ENCODE measurements around the gene ZDHHC22.
A peak's percentile ranks its signal among the peaks of the same experiment; 100 is the strongest.

ZDHHC22 gene

DNA sequence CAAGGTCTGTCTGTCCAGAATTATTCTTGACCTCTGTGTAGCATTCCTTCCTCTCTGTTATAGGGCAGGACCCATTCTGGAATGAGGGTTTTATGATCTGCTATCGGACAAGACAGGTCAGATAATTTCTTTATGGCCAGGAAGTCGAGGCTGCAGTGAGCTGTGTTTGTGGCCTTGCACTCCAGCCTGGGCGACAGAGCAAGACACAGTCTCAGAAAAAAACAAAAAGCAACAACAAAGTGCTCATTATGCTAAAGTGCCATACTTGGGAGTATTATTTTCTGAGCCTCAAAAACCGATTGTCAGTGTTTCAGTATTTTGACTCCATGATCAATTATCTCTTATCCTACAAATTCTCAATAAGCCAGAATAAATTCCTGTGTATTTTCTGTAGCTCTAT, 39.4 kb downstream of the ZDHHC22 start:
- no peak for DNase-seq

DNA sequence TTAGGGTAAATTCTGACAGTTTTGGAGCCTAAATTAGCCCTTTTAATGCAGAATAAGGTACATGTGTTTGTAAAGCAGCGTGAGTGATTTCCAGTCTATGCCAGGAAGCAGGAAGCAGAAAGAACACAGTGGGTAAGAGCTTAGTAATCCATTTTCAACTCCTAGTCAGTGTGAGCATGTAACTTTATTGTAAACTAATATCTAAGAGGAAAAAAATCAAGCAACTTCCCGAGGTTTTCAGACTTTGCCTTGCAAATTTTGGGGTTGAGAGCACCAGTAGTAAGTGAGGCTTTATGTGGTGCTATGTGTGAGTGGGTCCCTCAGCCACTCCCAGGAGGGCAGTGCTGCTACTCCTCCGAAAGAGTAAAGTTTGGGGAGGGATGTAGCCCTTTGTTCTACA, 40.6 kb downstream of the ZDHHC22 start:
- no peak for DNase-seq

DNA sequence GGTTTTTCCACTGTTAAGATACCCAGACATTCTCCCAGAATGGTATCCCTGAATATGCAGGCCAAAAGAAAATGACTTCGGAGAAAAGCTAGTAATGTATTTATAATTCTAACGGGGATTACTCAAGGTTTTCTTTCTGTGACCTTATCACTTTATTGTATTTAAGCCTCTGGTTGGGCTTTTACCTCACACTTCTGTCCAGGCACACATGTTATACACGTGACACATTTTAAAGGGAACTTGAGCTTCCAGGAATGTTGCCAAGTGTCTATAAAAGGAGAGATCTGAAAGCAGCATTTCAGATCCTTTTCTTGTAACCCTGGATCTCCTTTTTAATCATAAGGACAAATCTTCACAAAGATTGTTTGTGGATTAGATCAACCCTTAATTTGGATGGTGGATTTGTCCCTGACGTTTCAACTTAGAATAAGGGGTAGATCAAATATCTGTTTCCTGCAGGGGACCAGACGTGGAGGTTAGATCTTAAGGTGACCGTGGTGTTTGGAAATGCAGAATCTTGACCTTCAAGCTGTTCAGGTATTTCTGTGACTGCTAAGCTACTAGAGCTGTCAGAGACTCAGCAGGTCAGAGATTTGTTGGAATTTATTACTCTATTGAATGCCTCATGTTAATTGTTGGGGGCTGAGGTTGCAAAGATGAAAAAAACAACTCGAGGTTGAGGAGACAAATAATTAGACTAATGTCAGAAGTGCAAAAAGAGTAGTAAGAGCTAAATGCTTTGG, 42.0 kb downstream of the ZDHHC22 start:
- DNase-seq = no peak

DNA sequence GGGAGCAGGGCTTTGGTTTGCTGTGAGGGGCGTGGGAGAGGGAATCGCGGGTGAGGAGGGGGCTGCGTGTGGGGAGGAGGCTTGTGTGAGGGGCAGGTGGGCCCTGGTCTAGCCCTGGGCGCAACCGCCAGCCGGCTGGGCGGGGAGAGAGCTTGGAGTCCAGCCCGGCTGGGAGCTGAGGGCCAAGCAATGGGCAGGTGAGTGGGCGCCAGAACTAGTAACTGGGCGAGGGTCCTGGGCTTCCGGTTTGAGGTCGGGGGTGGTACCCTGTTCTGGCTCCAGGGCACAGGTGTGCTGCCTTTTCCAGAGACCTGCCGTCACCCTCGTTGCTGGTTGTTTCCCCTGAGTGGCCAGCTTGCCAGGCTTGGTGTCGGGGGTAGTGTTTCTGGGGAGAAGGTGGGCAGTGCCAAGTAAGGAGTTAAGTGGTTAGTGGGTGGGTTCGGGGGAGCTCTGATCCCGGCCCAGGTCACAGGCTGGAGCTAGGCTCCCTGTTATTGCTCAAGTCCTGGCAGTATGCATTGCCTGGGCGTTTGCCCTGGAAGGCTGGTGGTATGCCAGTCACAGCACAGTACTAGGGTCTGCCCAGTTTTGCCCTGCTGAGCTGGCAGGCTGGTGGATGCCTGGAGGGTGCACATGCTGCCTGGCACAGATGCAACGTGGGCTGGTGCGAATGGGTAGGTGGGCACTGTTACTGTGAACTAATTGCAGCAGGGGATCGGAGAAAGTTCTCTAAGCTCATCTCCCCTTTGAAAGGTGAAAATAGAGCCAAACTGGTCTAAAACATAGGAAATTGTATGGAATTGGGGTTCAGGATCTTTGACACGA, 42.9 kb downstream of the ZDHHC22 start:
- no peak for DNase-seq

DNA sequence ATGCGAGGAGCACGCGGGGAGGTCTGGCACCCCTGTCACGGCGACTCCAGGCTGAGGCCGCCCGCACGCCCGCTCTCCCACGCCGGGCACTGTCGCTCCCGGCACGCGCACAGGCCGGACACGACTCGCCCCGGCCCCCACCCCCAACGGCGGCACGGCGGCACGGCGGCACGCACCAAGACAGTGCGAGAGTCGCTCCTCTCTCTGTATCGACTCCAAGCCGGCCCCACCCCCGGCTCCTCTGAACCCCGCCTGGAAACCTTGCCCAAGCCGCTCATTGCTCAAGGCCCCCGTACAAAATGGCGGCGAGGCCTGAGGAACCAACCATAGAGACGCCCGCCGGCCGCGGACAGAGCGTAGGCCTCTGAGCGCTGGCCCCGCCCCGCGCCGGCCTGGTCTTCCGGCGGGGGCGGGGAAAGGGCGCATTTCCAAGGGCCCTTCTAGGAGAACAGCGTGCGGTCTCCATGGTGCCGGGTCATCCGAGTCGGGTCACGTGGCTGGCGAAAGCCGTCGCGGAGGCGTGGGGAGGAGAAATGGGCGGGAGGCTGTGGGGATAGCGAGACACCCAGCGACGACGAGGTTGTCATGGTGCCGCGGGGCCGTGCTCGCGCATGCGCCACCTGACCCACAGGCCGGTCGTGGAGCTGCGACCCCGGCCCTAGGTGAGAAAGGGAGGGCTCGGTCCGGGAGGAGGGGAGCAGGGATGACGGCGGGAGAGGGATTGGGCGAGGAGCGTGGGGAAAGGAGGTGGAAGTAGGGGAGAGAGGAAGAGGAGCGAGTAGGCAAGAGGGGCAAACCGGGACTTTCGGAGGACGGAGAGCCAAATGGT, 43.7 kb downstream of the ZDHHC22 start, which contains the start of gene CIPC:
CIPC (plus strand) TSS at position 559 of the 829 bp plus-strand sequence. CDS start 7,451 bp downstream, outside the sequence.
- peak; percentile 96 for DNase-seq

DNA sequence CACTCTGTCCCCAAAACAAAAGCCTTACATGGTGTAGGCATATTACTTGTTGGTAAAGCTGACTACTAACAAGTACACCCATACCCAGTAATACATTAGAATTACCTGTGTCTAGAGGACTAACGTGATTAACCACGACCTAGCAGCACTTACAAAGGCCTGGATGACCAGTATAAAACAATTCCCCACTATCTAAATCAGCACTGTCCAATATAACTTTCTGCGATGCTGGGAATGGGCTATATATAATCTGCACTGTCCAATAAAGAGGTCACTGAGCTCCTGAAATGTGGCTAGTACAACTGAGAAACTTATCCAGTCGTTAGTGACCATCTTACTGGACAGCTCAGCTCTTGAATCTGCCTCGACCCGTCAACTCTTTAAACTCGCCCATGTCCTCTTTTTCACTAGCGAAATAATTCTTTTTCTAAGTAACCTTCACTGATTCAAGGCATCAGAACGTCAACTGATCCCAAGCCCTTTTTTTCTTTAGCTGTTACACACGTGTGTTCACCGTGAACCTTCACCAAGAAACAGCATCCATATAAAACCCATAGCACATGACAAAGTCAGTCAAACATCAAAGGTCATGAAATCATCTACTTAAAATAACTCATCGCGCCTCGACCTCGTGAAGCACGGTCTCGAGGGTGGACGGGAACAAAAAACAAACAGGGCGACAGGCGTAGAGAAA, 44.4 kb downstream of the ZDHHC22 start:
- no peak for DNase-seq

DNA sequence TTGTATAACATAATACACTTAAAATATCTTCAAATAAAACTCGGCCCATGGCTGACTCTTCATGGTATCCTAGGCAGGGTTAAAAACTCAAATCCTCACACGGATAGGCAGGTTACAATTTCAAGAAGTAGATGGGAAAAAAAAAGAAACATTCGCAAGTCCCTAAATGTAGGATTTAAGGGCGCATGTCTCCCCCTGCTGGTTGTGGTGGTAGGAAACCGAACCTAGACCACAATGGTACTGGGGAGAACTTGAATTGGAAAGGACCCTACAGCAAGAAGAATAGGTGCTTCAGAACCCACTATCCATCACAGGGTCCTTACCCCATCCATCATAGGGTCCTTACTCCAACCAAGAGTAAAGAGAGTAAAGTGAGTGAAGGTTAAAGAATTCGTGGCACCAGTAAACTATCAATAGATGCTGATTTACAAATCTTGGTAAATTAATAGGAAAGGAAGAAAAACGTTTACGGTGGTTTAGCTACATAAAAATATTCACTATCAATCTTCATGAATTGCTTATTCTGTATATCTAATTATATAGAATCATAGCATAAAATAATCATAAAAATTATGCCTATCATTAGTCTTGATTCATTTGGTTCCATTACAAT, 46.8 kb downstream of the ZDHHC22 start:
- no peak for DNase-seq

DNA sequence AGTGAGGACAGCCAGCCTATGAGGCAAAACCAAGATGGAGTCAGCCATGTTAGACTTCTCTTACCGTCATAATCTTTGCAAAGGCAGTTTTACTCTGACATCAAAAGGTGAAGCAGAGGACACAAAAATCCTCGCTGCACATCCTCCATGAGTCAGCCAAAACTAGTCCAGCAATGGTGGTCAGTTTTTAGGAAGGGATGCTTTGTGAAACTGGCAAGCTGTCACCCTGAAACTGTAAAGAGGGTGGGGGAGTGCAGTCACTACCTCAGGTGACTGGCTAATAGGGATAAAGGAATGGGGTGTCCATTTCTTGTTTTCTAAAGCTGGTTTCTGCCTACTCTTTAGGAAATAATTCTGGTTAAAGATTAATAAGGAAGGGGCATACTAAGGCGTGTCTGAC, 48.9 kb downstream of the ZDHHC22 start:
- DNase-seq = no peak

DNA sequence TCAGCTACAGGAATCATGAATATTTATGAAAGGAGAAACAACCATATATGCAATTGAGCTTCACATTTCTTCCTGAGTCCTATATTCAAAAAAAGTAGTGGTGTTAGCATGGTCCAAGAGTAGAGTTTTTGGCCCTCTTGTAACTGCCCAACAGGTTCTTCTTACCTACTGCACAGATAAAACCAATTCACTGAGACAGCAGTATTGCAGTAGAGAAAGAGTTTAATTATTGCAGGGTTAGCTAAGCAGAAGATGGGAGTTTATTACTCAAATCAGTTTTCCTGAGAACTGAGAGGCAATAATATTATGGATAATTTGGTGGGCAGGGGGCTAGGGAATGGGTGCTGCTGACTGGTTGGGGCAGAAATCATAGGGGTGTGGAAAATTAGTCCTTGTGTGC, 50.1 kb downstream of the ZDHHC22 start:
- no peak for DNase-seq

DNA sequence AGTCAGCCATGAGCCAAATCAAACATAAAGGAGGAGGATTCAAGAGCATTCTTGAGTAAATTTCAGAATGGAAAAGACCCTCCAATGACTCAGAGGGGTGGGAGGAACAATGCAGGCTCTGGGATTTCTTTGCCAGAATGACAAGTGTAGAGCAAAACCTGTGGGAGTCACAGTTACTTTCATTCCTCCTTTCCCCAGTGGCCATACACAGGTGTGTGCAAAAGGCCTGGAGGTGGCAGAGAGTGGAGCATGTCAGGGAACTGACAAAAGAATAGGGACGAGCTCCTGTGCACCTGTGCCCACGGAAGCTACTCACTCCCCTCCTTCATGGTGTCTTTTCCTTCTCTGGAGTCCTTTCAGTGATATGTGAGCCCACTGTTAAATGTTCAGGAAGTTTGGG, 52.9 kb downstream of the ZDHHC22 start:
- no peak for DNase-seq

DNA sequence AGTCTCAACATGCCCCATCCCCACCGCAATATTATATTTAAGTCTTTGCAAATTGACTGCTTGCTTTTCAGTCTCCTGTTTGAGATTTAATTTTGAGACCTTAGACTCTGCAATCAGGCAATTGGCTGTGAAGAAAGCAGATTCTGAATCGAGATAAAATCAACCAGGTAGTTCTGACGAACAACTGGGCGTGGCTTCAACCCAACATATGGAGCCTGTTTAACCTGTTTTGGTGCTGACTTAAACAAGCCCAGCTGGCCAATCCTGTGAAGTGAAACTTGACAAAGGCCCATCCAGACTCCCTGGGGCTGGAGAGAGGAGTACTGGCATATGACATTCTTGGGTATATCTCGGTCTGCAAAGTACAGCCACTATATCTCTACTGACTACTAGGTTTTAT, 53.4 kb downstream of the ZDHHC22 start:
- no peak for DNase-seq

DNA sequence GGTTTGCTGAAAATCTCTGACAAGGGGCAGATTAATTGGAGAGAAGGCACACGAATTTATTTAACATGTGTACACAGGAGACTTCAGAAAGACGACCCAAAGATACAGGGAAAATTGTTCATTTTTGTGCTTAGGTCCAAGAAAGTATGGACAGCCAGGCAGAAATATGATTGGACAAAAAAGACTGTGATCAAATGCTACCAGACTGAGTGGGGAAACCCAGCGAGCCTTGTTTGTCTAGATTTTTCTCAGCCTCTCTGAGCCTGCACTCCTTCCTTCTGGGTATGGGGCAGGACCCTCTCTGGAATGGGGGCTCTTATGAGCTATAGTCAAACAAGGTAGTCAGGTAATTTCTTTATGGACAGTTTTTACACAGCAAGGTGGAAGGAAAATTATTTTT, 54.0 kb downstream of the ZDHHC22 start:
- no peak for DNase-seq

DNA sequence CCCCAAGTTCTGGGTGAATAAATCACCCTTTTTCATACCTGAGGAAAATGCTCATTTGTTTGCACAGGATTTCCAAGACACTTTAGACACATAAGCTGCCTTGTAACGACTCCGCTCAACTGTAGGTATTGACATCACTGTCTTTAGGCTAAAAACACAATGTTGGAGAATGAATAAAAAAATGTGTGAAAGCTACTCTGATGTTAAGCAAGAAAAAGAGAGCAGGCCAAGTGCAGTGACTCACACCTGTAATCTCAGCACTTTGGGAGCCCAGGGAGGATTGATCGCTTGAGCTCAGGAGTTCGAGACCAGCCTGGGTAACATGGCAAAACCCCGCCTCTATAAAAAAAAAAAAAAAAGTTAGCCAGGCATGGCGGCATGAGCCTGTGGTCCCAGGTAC, 54.6 kb downstream of the ZDHHC22 start:
- no peak for DNase-seq

DNA sequence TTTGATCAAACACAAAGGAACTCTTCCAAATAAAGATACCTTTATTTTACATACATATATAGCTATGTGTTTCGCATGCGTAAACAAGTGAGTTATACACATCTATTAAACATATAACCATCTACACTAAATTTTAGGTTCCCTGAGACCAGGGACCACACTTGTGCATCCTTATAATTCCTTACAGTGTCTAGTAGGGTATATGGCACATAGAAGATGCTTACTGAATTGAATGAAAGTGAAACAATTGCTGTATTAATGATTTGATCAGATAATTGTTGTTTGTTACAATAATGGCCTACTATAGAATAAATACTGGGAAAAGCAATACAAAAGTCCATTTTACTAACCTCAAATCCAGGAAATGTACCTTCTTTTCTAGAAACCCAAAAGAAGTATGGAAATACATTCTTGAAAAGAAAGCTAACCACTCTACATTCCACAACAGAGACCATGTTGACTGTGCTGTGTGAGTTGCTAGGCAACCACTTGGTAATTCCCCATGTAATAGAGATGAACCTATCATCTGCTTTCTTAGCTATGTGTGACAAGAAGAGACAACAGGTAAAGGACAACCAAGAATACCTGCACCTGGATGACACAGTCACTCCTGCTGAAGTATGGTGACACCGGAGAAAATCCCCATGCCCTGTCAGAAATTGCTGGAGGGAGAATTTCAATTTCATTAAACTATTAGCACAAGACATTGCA, 55.4 kb downstream of the ZDHHC22 start:
- DNase-seq = no peak

DNA sequence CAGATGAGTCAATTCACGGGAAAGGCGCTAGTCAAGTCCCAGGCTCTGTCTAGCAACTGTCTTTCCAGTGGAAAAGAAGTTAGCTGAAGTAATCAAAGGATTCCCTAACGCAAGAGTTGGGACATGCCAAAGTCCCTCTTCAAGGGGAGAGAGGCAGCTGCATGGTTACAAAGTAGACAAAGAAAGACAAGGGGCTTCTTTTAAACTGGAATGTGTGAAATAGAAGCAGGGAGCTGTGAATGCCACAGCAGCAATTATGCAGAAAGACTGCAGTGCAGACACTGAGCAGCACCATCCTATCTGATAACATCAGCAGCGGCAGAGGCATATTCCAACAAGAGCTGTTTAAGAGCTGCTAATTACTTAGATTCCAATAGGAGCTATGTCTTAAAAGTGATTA, 56.1 kb downstream of the ZDHHC22 start:
- no peak for DNase-seq

DNA sequence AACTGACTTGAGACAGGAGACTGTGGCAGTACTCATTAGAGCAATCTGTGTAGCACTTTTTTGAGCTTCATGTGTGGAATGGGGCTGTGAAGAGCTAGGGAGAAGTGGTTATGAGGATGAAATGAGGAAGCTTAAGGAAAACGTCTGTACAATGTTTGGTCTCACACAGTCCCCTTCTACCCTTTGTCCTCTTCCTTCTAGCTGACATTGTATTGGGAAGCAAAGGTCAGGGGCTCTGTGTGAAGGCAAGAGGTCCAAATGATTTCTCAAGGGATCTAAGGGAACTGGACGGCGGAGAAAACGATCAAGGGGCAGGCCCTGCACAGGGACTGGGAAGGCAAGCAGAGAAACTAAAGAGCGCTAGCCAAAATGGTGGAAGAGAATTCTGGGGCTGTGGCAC, 56.6 kb downstream of the ZDHHC22 start:
- no peak for DNase-seq

DNA sequence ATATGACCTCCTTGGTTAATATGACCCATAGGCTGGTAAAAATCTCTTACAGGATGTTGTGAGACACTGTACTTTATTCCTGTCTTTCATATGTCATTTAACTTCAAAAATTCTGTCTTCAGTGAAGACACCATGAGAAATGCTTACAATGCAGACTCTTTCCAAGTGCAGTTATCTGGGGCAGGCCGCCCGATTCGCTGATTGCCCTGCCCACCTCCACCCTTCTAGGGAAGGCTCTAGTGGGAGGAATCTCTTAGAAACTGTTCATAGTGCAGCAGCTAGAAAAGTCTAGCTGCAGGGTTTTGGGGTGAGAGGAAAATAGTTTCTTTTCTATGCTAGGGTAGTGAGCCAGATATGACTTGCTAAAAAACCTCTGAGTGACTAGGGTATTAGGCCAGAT, 58.5 kb downstream of the ZDHHC22 start:
- DNase-seq = no peak

DNA sequence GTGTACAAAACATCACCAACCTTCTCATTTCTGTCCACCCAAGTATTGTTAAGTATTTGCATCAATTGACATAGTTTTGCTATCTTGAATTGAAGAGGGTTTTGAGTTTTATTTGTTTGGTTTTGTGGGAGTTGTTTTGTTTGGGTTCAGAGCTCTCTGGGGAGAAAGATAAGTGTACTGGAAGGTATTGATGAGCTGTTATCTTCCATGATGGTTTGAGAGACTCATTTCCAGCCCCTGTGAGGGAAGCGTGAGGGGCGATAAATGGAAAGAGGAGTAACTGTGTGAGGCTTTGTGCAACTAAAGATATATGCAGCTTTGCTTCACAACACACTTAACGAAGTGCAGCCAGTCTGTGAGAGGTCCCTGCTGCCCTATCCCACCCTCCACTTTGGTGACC, 59.2 kb downstream of the ZDHHC22 start:
- no peak for DNase-seq

Data from activated gamma-delta T cell (primary cell).